GM12892 (cell line): Measurements from ENCODE around the gene NLRP11.
"Not testable (repeated sequence)": the region's sequence is repeated elsewhere in the genome, so short reads cannot be mapped to it uniquely, and the experiment has no call there.

Source experiments
- DNase-seq: peaks from one replicate; pipeline ENCODE4 v3.0.0; 2011; ENCODE audit not compliant: insufficient read length
- FAIRE-seq: peaks from 2 replicates; lab custom pipeline; 2011; peaks lifted over from hg19 to GRCh38; lab: Jason Lieb, UNC
- POLR2A ChIP-seq: IDR thresholded peaks from 2 replicates; pipeline ENCODE4 v1.6.1; 2011; ENCODE audit warnings: low read depth, low read length, control low read depth
- POLR2AphosphoS5 ChIP-seq: IDR thresholded peaks from 2 replicates; pipeline ENCODE4 v1.6.1; 2011; ENCODE audit warnings: low read depth, low read length, control low read depth
- TAF1 ChIP-seq: IDR thresholded peaks from 2 replicates; pipeline ENCODE4 v1.6.1; 2011; ENCODE audit warnings: low read depth, mild to moderate bottlenecking, control low read depth, low read length, borderline replicate concordance

NLRP11 gene

GRCh38 chr19:55832676-55833075, 877 bp upstream of the NLRP11 start:
- DNase-seq, result no peak
- no peak for FAIRE-seq
- TF ChIP-seq POLR2AphosphoS5, result no peak
- TF ChIP-seq TAF1, result no peak
- TF ChIP-seq POLR2A, result no peak

DNA sequence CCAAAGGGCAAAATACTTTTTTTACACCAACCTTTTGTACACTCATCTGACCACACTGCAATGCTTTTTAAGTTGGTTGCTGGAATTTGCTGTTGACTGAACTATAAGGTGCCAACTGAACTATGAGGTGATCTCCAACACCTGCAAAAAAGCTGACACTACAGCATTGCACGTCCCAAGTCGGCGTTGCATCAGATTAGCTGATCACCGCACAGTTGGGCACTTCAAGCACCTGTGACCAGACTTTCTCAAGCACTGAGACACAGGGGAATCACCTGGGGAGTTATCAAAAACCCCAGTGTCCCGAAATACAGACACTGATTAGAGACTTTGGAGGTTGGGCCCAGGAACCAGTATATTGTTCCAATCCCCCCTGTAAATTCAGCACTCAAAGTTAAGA, 1.1 kb downstream of the NLRP11 start:
- no peak for FAIRE-seq
- no peak for TF ChIP-seq POLR2A
- TF ChIP-seq POLR2AphosphoS5, result no peak
- TF ChIP-seq TAF1, result no peak
- DNase-seq, result no peak

- FAIRE-seq (no peak), DNase-seq (no peak)
- TF ChIP-seq TAF1, result no peak
- TF ChIP-seq POLR2AphosphoS5, result no peak
- no peak for TF ChIP-seq POLR2A
Measured at GRCh38 chr19:55820037-55820436, 11.8 kb downstream of the NLRP11 start.

DNA sequence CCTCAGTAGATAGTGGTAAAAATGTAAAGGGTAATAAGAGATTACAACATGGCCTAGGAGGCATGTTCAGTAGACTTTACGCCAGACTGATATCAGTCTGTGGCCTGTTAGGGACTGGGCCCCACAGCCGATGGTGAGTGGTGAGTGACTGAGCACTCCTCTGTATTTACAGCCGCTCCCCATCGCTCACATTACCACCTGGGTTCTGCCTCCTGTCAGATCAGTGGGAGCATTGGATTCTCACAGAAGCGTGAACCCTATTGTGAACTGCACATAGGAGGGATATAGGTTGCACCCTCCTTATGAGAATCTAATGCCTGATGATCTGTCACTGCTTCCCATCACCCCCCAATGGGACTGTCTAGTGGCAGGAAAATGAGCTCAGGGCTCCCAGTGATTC, 17.9 kb downstream of the NLRP11 start:
- TF ChIP-seq POLR2AphosphoS5 (no peak), POLR2A (no peak), TAF1 (no peak)
- DNase-seq (no peak), FAIRE-seq (no peak)

DNA sequence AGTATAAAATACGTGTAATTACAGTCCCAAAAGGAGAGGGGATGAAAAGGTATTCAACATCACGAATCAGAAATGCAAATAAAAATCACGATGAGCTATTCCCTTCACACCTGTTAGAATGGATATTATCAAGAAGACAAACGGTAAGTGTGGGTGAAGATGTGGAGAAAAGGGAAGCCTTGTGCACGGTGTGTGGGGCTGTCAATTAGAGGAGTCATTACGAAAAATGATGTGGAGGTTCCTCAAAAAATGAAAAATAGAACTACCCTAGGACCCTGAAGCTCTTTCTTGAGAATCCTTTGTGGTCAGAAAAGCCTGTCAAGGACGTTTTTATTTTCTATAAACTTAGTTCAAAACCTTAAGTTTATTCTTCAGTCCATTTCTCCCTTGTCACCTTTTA, 19.4 kb downstream of the NLRP11 start:
- no peak for TF ChIP-seq POLR2A
- no peak for TF ChIP-seq POLR2AphosphoS5
- TF ChIP-seq TAF1, result no peak
- no peak for FAIRE-seq
- no peak for DNase-seq

DNA sequence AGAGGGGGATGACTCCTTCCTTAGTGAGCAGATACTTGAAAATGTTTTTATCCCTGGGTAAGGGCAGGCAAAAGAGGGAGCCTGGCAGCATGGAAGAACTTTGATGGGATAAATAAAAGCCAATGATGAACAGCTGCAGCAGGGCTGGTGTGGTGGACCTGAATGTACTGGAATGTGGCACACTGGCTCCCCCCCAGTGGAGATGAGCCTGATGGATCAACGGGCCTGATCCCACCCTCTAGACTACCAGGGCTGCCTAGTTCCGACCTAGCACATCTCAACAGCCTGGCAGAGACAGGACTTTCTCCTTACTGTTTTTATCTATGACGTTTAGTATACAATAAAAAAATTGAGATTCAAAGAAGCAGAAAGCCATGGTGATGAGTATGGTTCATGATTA, 20.5 kb downstream of the NLRP11 start:
- no peak for TF ChIP-seq POLR2A
- TF ChIP-seq POLR2AphosphoS5, result no peak
- no peak for TF ChIP-seq TAF1
- no peak for FAIRE-seq
- DNase-seq, result no peak

- TF ChIP-seq POLR2AphosphoS5 (no peak), POLR2A (no peak), TAF1 (no peak)
- DNase-seq (peak; percentile 24), FAIRE-seq (no peak)
Measured at GRCh38 chr19:55809381-55810058, 22.3 kb downstream of the NLRP11 start.

DNA sequence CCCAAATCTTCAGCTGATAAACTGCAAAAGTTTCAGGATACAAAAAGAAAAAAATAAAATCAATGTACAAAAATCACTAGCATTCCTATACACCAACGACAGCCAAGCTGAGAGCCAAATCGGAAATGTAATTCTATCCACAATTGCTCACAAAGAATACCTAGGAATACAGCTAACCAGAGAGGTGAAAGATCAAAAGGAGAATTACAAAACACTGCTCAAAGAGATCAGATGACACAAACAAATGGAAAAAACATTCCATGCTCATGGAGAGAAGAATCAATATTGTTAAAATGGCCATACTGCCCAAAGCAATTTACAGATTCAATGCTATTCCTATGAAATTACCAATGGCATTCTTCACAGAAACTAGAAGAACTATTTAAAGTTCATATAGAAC, 29.5 kb downstream of the NLRP11 start:
- TF ChIP-seq TAF1 (no peak), POLR2AphosphoS5 (no peak), POLR2A (no peak)
- DNase-seq, result no peak
- no peak for FAIRE-seq

DNA sequence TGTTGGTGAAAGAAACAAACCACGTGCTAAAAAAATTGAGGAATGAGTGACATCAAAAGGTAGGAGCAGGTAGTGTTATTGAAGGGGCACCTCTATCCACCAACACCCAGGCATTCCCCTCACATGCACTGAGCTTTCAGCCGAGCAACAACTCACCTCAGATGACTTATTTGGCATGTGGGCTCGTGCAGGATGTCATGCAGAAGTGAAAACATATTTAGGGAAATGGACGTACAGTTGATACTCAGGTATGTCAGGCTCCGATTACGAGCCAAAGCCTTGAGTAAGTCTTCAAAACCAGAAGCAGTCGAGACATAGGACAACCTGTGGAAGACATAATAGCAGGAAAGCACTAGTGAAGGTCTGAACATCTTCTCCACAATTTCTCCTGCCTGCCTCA, 30.4 kb downstream of the NLRP11 start:
- no peak for FAIRE-seq

DNA sequence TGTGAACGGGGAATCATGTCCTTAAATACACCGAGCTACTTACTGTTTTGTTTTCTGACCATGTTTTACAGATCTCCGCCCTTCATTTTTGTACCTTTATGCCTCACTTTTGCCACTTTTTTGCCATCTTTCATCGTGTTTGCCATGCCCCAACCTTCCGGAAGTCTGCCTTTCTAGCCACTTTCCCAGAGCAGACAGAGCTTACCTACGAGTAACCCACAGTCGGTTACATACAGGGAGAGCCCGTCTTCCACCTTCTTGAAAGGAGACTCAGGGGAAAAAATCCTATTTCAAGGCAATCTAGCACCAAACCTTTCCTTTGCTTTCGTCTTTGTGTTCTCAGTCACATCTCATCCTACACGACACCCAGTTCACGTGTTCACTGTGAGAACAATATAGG, 36.8 kb downstream of the NLRP11 start:
- FAIRE-seq (no peak), DNase-seq (no peak)
- TF ChIP-seq POLR2AphosphoS5, result no peak
- TF ChIP-seq POLR2A, result no peak
- TF ChIP-seq TAF1, result no peak

More for the DNA sequence above, 30.4 kb downstream of the NLRP11 start:
- no peak for DNase-seq
- TF ChIP-seq TAF1, result no peak
- TF ChIP-seq POLR2AphosphoS5, result no peak
- no peak for TF ChIP-seq POLR2A

DNA sequence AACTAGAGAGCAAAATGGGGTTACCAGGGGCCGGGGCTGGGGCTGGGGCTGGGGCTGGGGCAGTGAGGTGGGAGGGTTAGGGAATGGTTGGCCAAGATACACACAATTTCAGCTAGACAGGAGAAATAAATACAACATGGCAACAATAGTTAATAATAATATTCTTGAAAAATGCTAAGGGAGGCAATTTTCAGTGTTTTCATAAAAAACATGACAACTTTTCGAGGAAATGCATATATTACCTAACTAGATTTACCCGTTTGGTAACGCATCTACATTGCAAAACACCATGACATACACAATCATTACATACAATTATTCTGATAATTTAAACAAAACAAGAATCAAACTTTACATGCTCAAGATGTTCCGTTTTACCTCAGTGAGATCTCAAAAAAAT, 50.7 kb downstream of the NLRP11 start:
- no peak for DNase-seq
- TF ChIP-seq TAF1 (no peak), POLR2AphosphoS5 (no peak), POLR2A (no peak)
- FAIRE-seq, result no peak

- FAIRE-seq (no peak), DNase-seq (no peak)
- TF ChIP-seq POLR2AphosphoS5 (no peak), POLR2A (no peak), TAF1 (no peak)
Measured at GRCh38 chr19:55778331-55778730, 53.5 kb downstream of the NLRP11 start.

GRCh38 chr19:55777528-55777927, 54.3 kb downstream of the NLRP11 start:
- TF ChIP-seq POLR2AphosphoS5 (no peak), POLR2A (no peak), TAF1 (no peak)
- FAIRE-seq, result no peak
- DNase-seq, result no peak

DNA sequence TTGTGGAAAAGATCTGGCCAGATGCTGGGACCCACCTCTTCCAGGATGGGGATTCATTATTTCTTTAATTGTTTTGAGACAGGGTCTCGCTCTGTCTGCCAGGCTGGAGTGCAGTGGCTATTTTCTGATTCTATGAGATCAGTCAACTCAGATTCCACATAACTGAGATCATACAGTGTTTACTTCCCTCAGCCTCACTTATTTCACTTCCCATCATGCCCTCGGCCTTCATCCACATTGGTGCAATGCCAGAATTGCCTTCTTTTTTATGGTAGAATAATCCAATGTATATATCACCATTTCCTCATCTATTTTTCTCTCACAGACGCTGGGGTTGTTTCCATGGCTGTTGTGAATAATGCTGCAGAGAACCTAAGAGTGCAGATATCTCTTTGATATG, 62.2 kb downstream of the NLRP11 start:
- DNase-seq, FAIRE-seq: not testable (repeated sequence)

DNA sequence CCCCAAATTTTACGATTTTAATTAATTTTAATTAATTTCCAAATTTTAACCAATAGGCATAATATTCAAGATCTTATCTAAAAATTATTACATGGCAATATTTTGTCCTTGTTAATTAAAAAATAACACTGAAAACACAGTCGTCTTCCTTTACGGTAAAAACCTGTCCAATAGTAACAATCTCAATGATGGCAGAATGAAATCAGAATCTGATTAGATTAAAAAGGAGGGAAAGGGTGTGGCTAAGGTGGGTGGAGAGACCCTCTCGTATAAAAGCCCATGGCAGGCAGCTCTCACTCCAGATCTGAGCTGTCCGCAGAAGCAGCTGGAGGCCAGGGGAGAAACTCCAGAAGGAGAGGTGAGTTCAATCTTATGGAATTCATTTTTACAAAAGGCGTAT, 63.0 kb downstream of the NLRP11 start, which contains the start of gene RFPL4AL1:
RFPL4AL1 (plus strand) TSS at position 301 of the 400 bp plus-strand sequence. CDS start 2,687 bp downstream, outside the sequence.
- not testable (repeated sequence) for FAIRE-seq, DNase-seq
